ENCODE results near the gene DISC1.

DNA sequence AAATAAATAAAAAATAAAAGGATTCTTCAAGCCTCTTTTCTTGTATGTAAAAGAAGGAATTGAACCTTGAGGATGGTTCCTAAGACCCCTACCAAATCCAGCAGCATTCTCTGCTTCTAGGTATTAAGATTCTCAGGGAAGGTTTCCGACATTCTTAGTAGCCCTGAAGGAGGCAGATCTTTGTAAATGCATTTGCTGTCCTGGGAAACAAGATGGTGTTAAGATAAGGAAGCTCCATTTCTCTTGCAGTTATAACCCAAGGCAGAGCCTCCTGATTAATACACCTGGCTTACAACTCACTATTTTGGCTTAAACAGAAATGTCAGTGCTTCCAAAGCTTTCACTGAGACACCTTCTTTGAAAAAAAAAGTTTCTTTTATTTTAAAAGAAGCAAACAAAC is 393.8 kb downstream of the DISC1 start:
- no peak for TF ChIP-seq POLR2A (IDR thresholded peaks at IDR 0.05)
- TF ChIP-seq, protein P1, sequence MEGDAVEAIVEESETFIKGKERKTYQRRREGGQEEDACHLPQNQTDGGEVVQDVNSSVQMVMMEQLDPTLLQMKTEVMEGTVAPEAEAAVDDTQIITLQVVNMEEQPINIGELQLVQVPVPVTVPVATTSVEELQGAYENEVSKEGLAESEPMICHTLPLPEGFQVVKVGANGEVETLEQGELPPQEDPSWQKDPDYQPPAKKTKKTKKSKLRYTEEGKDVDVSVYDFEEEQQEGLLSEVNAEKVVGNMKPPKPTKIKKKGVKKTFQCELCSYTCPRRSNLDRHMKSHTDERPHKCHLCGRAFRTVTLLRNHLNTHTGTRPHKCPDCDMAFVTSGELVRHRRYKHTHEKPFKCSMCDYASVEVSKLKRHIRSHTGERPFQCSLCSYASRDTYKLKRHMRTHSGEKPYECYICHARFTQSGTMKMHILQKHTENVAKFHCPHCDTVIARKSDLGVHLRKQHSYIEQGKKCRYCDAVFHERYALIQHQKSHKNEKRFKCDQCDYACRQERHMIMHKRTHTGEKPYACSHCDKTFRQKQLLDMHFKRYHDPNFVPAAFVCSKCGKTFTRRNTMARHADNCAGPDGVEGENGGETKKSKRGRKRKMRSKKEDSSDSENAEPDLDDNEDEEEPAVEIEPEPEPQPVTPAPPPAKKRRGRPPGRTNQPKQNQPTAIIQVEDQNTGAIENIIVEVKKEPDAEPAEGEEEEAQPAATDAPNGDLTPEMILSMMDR (IDR thresholded peaks at IDR 0.05), result no peak
